Fibroblast of lung (primary cell): ENCODE measurements around the gene AK5. TPM values are rescaled to one million over a fixed set of nuclear protein-coding genes. Genes with fewer than 3 reads are reported as not detected.
A peak's percentile ranks its signal among the peaks of the same experiment; 100 is the strongest.
"Not testable (repeated sequence)": the region's sequence is repeated elsewhere in the genome, so short reads cannot be mapped to it uniquely, and the experiment has no call there.

ENCODE experiments used
- DNase-seq, 2 donors: peaks; one replicate each; pipeline versions ENCODE4 v3.0.0 to v3.0.0-alpha.2; 2010; ENCODE audit warnings: low read depth in 2 of 2
- H2AFZ ChIP-seq: 2 replicates; pipeline ENCODE4 v1.5.1; 2012; ENCODE audit warnings: low read length, control low read depth, inconsistent platforms
- H3K27ac ChIP-seq: 2 replicates; pipeline ENCODE4 v1.5.1; 2011; ENCODE audit warnings: low read length, control low read depth; ENCODE audit not compliant: insufficient read depth
- H3K27me3 ChIP-seq: 2 replicates; pipeline ENCODE4 v1.5.1; 2011; ENCODE audit warnings: mild to moderate bottlenecking, low read length; ENCODE audit not compliant: control insufficient read depth, insufficient read depth
- H3K36me3 ChIP-seq: 2 replicates; pipeline ENCODE4 v1.5.1; 2011; ENCODE audit warnings: low read length; ENCODE audit not compliant: control insufficient read depth, insufficient read depth
- H3K4me1 ChIP-seq: 2 replicates; pipeline ENCODE4 v1.5.1; 2011; ENCODE audit warnings: low read length; ENCODE audit not compliant: control insufficient read depth, insufficient read depth; ENCODE audit errors: extremely low read depth
- H3K4me2 ChIP-seq: 2 replicates; pipeline ENCODE4 v1.5.1; 2011; ENCODE audit warnings: low read length, control low read depth; ENCODE audit not compliant: insufficient read depth; ENCODE audit errors: extremely low read depth
- H3K4me3 ChIP-seq, 4 experiments: fragments of 200-600 bp in 1 of 4; sonication (generic) in 1 of 4; replicated peaks in 1 of 4; 2 replicates each; pipeline ENCODE4 v1.5.1; 2011 to 2016; ENCODE audit warnings: low read length in 4 of 4, low read depth in 3 of 4, mild to moderate bottlenecking in 3 of 4, control low read depth in 2 of 4, inconsistent platforms in 1 of 4, mixed read lengths in 1 of 4; ENCODE audit not compliant: insufficient read depth in 1 of 4; ENCODE audit errors: control extremely low read depth in 1 of 4
- H3K79me2 ChIP-seq: 2 replicates; pipeline ENCODE4 v1.5.1; 2012; ENCODE audit warnings: mild to moderate bottlenecking, low read length, inconsistent platforms; ENCODE audit not compliant: control insufficient read depth, insufficient read depth
- H3K9ac ChIP-seq: 2 replicates; pipeline ENCODE4 v1.5.1; 2011; ENCODE audit warnings: mild to moderate bottlenecking, low read length, control low read depth; ENCODE audit not compliant: insufficient read depth
- H3K9me3 ChIP-seq: 2 replicates; pipeline ENCODE4 v1.5.1; 2012; ENCODE audit warnings: low read depth, low read length; ENCODE audit not compliant: control insufficient read depth, insufficient read depth
- H4K20me1 ChIP-seq: 2 replicates; pipeline ENCODE4 v1.5.1; 2011; ENCODE audit warnings: low read length; ENCODE audit not compliant: control insufficient read depth, insufficient read depth; ENCODE audit errors: extremely low read depth
- EZH2 ChIP-seq: IDR thresholded peaks from 2 replicates; pipeline ENCODE4 v1.5.1; 2012; ENCODE audit warnings: low read length, control low read depth, mild to moderate bottlenecking; ENCODE audit errors: missing control alignments
- polyA plus RNA-seq, 2 donors: library from polyadenylated mRNA; depleted of rRNA in 1 of 2; stranded (reverse) in 1 of 2; unstranded in 1 of 2; fragments of >200 nt; gene quantifications; 2 replicates each; pipeline ENCODE4 v1.2.1, GENCODE V29; 2011 to 2012; ENCODE audit warnings: missing spikeins in 1 of 2
- total RNA-seq: library from RNA; depleted of rRNA; stranded (reverse); fragments of >200 nt; gene quantifications from 2 replicates; pipeline ENCODE4 v1.2.1, GENCODE V29; 2014
- TF ChIP-seq, protein P1 (sequence below), 2 donors: IDR thresholded peaks in 1 of 2; conservative IDR thresholded peaks in 1 of 2; 1 replicate in 1 of 2; 2 replicates in 1 of 2; pipeline ENCODE4 v1.5.1; 2011 to 2012; ENCODE audit warnings: low read length in 2 of 2, control low read depth in 1 of 2, inconsistent platforms in 1 of 2, low read depth in 1 of 2, mild to moderate bottlenecking in 1 of 2

The AK5 gene
- total and polyA plus RNA-seq, 2 donors (not counting 1 experiment from before 2014, with no cell fraction given), result 37.9 to 87.7 TPM

GRCh38 chr1:77407738-77408375 is 126.0 kb downstream of the AK5 start:
- Histone ChIP-seq H3K9me3 (no peaks in the 10 kb centered on the region), H3K4me1 (peaks cover 7% of the 10 kb centered on the region), H3K79me2 (no peaks in the 10 kb centered on the region), H2AFZ (no peak overlapping the region), H3K36me3 (no peaks in the 10 kb centered on the region), H3K27me3 (no peaks in the 10 kb centered on the region), H3K4me2 (no peak overlapping the region), H3K4me3 (no peak overlapping the region), H4K20me1 (no peaks in the 10 kb centered on the region), H3K9ac (no peak overlapping the region), H3K27ac (no peak overlapping the region)
- peak in 1 of 2 donors; percentile 80 for DNase-seq
- TF ChIP-seq, protein P1, sequence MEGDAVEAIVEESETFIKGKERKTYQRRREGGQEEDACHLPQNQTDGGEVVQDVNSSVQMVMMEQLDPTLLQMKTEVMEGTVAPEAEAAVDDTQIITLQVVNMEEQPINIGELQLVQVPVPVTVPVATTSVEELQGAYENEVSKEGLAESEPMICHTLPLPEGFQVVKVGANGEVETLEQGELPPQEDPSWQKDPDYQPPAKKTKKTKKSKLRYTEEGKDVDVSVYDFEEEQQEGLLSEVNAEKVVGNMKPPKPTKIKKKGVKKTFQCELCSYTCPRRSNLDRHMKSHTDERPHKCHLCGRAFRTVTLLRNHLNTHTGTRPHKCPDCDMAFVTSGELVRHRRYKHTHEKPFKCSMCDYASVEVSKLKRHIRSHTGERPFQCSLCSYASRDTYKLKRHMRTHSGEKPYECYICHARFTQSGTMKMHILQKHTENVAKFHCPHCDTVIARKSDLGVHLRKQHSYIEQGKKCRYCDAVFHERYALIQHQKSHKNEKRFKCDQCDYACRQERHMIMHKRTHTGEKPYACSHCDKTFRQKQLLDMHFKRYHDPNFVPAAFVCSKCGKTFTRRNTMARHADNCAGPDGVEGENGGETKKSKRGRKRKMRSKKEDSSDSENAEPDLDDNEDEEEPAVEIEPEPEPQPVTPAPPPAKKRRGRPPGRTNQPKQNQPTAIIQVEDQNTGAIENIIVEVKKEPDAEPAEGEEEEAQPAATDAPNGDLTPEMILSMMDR (conservative IDR thresholded peaks at IDR 0.05 in 1 of 2, IDR thresholded peaks at IDR 0.05 in 1 of 2; ENCODE audit: low read depth in 1 of 2, low read length in 2 of 2), result no peak
- TF ChIP-seq EZH2, result no peak

DNA sequence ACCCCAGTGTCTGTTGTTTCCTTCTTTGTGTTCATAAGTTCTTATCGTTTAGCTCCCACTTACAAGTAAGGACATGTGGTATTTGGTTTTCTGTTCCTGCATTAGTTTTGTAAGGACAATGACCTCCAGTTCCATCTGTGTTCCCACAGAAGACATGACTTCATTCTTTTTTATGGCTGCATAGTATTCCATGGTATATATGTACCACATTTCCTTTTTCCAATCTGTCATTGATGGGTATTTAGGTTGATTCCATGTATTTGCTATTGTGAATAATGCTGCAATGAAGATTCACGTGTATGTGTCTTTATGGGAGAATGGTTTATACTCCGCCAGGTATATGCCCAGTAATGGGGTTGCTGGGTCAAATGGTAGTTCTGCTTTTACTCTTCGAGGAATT is 127.1 kb downstream of the AK5 start:
- H3K9me3 ChIP-seq, H3K4me2 ChIP-seq, H3K27ac ChIP-seq, H3K4me3 ChIP-seq, H3K9ac ChIP-seq, H3K79me2 ChIP-seq, H4K20me1 ChIP-seq, H3K36me3 ChIP-seq, H3K4me1 ChIP-seq, H2AFZ ChIP-seq, DNase-seq, H3K27me3 ChIP-seq: not testable (repeated sequence)

DNA sequence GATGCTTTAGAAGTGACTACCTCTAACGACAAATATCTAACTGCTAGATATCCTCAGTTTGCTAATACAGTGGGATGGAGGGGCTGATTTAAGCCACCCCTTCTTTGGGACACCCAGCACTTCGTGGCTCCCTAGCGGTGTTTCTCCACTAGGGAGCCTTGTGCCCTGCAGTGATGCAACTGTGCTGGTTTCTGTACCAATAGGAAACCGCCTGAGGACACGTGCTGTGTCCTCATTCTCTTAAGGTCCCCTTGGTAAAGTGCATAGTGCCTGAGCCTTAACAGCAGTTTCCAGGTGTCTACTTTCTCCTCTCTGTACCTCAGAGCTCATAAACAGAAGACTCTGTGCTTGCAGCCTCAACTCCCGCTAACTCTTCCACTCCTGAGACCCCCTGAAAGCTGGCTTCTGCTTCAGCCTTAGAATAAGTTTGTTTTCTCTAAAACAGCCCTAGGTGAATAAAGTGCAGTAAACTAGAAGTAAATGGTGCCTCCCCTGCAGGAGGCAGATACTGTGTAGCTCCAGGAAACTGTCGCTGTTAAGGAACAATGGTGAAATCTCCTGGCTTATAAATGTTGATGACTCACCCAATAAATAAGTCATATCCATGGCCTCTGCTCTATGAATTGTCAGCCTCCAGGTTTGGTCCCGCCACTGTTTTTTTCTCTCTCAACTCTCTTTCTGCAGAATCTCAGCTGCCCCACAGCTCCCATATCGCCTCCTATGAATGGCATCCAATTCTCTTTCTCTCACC is 130.4 kb downstream of the AK5 start:
- Histone ChIP-seq H4K20me1 (no peaks in the 10 kb centered on the region), H3K79me2 (no peaks in the 10 kb centered on the region), H2AFZ (no peak overlapping the region), H3K27me3 (no peaks in the 10 kb centered on the region), H3K27ac (no peak overlapping the region), H3K36me3 (no peaks in the 10 kb centered on the region), H3K4me2 (no peak overlapping the region), H3K4me3 (no peak overlapping the region), H3K9me3 (no peaks in the 10 kb centered on the region), H3K9ac (no peak overlapping the region), H3K4me1 (peaks cover 4% of the 10 kb centered on the region)
- DNase-seq, result peak; percentile 55 to 62
- TF ChIP-seq, protein P1 (conservative IDR thresholded peaks at IDR 0.05 in 1 of 2, IDR thresholded peaks at IDR 0.05 in 1 of 2; ENCODE audit: low read depth in 1 of 2, low read length in 2 of 2), result no peak
- TF ChIP-seq EZH2, result no peak
